K562 treated with DMSO at 1 percent for 48 hours (cell line): Measurements from ENCODE around the gene NOL12. TPM values are rescaled to one million over a fixed set of nuclear protein-coding genes. Genes with fewer than 3 reads are reported as not detected.

Source experiments
- total RNA-seq: library from RNA; unstranded; fragments of 300-600 nt; gene quantifications from 2 replicates; pipeline ENCODE4 v1.2.3, GENCODE V29; 2022; ENCODE audit warnings: low replicate concordance; ENCODE audit errors: extremely low read depth

NOL12 gene
- not detected in 2 replicates for total RNA-seq

DNA sequence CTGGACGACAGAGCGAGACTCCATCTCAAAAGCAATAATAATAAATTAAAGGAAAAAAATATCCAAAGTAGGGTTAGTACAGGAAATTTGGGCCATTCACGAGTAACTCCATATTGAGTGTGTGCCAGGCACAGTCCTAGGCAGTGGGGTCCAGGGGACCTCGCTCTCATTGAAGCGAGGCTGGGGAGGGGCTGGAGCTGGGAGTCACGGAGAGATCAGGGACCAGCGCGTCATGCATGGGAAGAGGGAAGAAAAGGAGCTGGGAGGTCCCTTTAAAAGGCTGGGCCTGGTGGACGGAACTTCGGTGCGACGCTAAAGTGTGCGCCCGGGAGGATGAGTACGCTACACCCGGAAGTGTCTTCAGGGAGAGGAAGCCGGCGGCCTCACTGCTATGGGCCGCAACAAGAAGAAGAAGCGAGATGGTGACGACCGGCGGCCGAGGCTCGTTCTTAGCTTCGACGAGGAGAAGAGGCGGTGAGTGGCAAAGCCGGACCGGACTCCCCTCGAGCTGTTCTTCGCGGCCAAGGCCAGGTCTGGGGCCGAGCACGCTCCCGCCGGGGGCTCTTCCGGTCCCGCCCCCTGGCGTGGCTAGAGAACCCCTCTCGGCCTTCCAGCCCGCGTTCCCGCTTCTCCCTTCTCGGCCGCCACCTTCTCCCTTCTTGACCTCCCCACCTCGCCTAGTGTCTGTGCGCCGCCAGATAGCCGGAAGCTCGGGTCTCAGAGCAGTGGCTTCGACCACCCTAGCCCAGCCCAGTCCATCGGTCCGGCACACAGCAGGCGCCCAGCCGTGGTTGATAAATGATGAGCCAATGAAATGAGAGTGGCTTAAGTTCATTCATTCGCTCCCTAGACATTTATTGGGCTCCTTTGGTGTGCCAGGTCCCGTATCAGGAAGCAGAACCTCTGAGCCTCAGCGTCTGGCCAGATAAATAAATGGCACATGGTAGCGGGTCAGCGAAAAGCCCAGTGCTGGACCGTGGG is at the start of gene NOL12:
Gene NOL12 (plus strand): TSS at position 342 of the 981 bp plus-strand sequence. CDS start 50 bp downstream, at position 392.

DNA sequence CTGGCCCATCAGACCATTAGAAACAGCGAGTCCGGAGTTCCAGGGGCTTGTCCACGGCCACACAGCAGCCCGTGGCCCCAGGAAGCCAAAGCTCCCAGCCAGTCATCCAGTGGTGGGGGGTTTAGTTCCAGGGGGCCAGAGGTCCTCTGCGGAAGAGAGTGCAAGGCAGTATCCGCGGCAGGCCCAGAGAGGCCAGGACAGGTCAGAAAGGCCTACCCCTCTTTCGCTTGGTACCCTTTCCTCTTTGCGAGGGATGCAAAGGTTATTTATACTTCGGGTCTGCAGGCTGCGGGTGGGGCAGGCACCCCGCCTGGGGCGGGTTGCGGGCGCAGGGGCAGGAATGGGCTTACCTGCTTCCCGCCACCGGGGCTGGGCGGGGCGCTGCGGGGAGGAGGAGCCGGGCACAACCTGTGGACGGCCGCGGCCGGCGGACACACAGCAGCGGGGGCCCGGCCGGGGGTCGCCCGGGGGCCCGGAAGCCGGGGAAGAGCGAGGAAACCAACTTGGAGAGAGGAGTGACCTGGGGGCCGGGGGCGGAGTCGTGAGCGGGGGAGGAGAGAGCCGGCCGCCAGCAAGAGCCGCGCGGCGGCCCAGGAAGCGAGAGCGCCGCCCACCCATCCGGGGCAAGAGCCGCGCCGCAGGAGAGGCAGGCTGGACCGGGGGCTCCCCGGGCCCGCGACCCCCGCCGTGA is 46.9 kb upstream of the NOL12 start, which contains the start of gene SH3BP1:
Gene SH3BP1 (plus strand): TSS at position 600 of the 691 bp plus-strand sequence. CDS start 119 bp downstream, outside the sequence.

DNA sequence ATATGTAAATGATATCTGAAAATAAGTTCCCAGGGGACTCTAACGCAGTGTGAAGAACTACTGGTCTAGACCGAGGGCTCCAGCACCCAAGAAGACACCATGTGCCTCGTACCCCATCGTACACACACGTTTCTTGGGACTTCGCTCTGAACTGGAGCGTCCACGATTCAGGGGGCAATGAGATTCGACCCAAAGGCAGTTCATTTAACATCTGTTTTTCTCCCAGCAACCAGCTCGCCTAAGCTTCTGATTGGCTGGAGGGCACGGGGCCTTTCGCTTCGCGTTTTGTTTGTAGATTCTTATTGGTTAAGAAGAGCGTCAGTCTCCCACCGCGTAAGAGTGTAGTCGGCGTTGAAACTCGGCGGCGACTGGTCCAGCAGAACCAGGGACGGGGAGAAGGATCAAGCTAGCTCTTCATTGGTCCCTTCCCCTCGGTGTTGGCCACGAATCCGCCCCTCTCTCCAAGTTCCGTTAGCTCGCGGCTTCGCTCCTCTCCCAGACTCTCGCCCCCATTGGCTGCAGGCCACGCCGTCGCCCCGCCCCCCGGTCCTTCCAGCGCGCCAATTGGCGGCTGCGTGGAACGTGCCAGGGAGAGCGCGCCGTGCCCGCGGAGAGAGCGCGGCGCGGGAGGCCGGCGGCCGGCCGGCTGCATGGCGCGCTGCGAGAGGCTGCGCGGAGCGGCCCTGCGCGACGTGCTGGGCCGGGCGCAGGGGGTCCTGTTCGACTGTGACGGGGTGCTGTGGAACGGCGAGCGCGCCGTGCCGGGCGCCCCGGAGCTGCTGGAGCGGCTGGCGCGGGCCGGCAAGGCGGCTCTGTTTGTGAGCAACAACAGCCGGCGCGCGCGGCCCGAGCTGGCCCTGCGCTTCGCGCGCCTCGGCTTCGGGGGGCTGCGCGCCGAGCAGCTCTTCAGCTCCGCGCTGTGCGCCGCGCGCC is 27.7 kb upstream of the NOL12 start, which contains the start of gene PDXP:
Gene PDXP (plus strand): TSS at position 591 of the 933 bp plus-strand sequence. CDS start 60 bp downstream, at position 651.

GRCh38 chr22:37674951-37675929 is 10.9 kb upstream of the NOL12 start, which contains the start of gene LGALS1:
LGALS1 (plus strand) TSS chr22:37675636; CDS start chr22:37675703, 67 bp downstream.

DNA sequence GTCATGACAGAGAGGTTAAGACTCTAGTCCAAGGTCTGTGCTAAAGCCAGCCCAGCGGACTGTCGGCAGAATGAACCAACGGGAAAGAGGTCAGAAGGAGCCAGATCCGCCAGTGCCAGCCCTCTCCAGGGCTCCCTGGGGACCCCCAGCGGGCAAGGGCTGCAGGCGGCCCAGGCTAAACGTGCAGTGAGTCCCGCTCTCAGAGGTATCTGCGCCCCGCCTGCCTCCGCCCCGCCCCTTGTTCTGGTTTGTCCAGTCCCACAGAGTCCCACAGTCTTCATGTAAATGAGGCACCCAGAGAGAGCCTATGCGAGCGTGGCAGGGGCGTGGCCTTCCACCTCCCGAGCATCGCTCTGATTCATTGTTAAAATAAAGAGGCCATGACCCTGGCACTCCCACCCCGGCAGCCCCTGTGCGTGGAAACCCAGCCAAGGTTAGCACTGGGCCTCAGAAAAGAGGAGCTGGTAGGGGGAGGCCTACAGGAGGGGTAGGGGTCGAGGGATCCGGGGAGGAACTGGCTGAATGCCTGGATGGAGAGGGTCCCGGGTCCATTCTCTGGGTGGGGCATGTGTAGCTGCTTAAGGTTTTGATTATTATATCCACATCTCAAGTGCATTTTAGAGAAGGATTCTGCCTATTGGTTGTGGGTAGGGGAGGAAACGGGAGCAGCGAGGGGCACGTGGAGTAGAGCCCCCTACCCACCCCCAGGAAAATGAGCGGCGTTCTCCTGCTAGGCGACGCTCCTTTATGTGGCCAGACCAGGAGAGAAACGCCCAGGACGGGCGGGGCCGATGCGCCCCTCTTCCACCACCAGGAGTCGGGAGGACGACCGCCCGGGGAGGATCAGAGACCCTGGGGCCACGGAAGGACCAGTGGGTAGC is 10.8 kb downstream of the NOL12 start, which contains the start of gene TRIOBP:
Gene TRIOBP (plus strand): TSS at position 392 of the 881 bp plus-strand sequence. CDS start 4,318 bp downstream, outside the sequence.

Other genes starting within 250 kb of the NOL12 start
- gene MFNG, start 200.0 kb upstream of the NOL12 start, total RNA-seq: not detected in 2 replicates
- gene CARD10, start 166.9 kb upstream of the NOL12 start, total RNA-seq: not detected in 2 replicates
- gene CDC42EP1, start 125.9 kb upstream of the NOL12 start, total RNA-seq: not detected in 2 replicates
- gene LGALS2, start 106.3 kb upstream of the NOL12 start, total RNA-seq: not detected in 2 replicates
- gene GGA1, start 77.5 kb upstream of the NOL12 start, total RNA-seq: not detected in 2 replicates
- gene SH3BP1, start 46.7 kb upstream of the NOL12 start, total RNA-seq: not detected in 2 replicates
- not detected in 2 replicates for gene PDXP, start 27.6 kb upstream of the NOL12 start, total RNA-seq
- gene LGALS1, start 10.7 kb upstream of the NOL12 start, total RNA-seq: not detected in 2 replicates
- gene TRIOBP, start 10.7 kb downstream of the NOL12 start, total RNA-seq: not detected in 2 replicates
- not detected in 2 replicates for gene GCAT, start 121.6 kb downstream of the NOL12 start, total RNA-seq
- gene GALR3, start 137.0 kb downstream of the NOL12 start, total RNA-seq: not detected in 2 replicates
- not detected in 2 replicates for gene ANKRD54, start 158.0 kb downstream of the NOL12 start, total RNA-seq
- 851 TPM in 1 of 2 replicates, not detected in the other for gene EIF3L, start 163.1 kb downstream of the NOL12 start, total RNA-seq
- gene MICALL1, start 220.0 kb downstream of the NOL12 start, total RNA-seq: not detected in 2 replicates